Hepatocyte (in vitro differentiated cells): ENCODE data around the gene ZBTB49. TPM values are rescaled to one million over a fixed set of nuclear protein-coding genes. Genes with fewer than 3 reads are reported as not detected.

Experiments used
- DNase-seq: peaks from one replicate; pipeline ENCODE4 v3.0.0-alpha.2; 2016; ENCODE audit warnings: low spot score
- H2AFZ ChIP-seq: fragments of 200-600 bp; sonication (generic); 2 replicates; pipeline ENCODE4 v1.6.0; 2016; ENCODE audit warnings: antibody characterized with exemption, mild to moderate bottlenecking
- H3K27ac ChIP-seq: fragments of 200-600 bp; sonication (generic); 2 replicates; pipeline ENCODE4 v1.5.1; 2016; ENCODE audit warnings: mild to moderate bottlenecking
- H3K27me3 ChIP-seq: fragments of 200-600 bp; sonication (generic); 2 replicates; pipeline ENCODE4 v1.6.1; 2016
- H3K36me3 ChIP-seq: fragments of 200-600 bp; sonication (generic); replicated peaks from 2 replicates; pipeline ENCODE4 v1.5.1; 2016; ENCODE audit warnings: low read depth; ENCODE audit not compliant: insufficient read depth
- H3K4me1 ChIP-seq: fragments of 200-600 bp; sonication (generic); 2 replicates; pipeline ENCODE4 v1.5.1; 2016; ENCODE audit warnings: mild to moderate bottlenecking, moderate library complexity; ENCODE audit not compliant: insufficient read depth
- H3K4me2 ChIP-seq: fragments of 200-600 bp; sonication (generic); 2 replicates; pipeline ENCODE4 v1.6.0; 2016
- H3K4me3 ChIP-seq: fragments of 200-600 bp; sonication (generic); 2 replicates; pipeline ENCODE4 v1.5.1; 2016; ENCODE audit warnings: mild to moderate bottlenecking
- H3K79me2 ChIP-seq: fragments of 200-600 bp; sonication (generic); 2 replicates; pipeline ENCODE4 v1.6.0; 2017; ENCODE audit warnings: mild to moderate bottlenecking
- H3K9me2 ChIP-seq: fragments of 200-600 bp; sonication (generic); replicated peaks from 2 replicates; pipeline ENCODE4 v1.6.0; 2017; ENCODE audit warnings: mild to moderate bottlenecking; ENCODE audit not compliant: insufficient read depth
- H3K9me3 ChIP-seq: fragments of 200-600 bp; sonication (generic); 2 replicates; pipeline ENCODE4 v1.5.1; 2016; ENCODE audit warnings: low read depth, mild to moderate bottlenecking
- H4K20me1 ChIP-seq: fragments of 200-600 bp; sonication (generic); 2 replicates; pipeline ENCODE4 v1.6.0; 2016; ENCODE audit warnings: mild to moderate bottlenecking; ENCODE audit not compliant: insufficient read depth, poor library complexity, severe bottlenecking
- CTCF ChIP-seq: fragments of 200-600 bp; sonication (generic); IDR thresholded peaks from 2 replicates; pipeline ENCODE4 v1.5.1; 2016; ENCODE audit warnings: antibody characterized with exemption, mild to moderate bottlenecking; ENCODE audit not compliant: poor library complexity
- EZH2 ChIP-seq: fragments of 200-600 bp; sonication (generic); IDR thresholded peaks from 2 replicates; pipeline ENCODE4 v1.6.1; 2016; ENCODE audit warnings: antibody characterized with exemption, mild to moderate bottlenecking, borderline replicate concordance
- EZH2phosphoT487 ChIP-seq: fragments of 200-600 bp; sonication (generic); IDR thresholded peaks from one replicate; pipeline ENCODE4 v1.6.1; 2018; ENCODE audit warnings: antibody characterized with exemption, mild to moderate bottlenecking, low read depth, moderate library complexity; ENCODE audit not compliant: unreplicated experiment, severe bottlenecking
- WGBS: methylation state at CpG from one replicate; pipeline ENCODE4 v1.1.6; 2016; ENCODE audit warnings: low lambda C conversion rate; ENCODE audit errors: missing lambda C conversion rate; 5-methylcytosine and 5-hydroxymethylcytosine counted together
- polyA plus RNA-seq: library from polyadenylated mRNA; unstranded; fragments of >200 nt; fragmentation: Nextera tagmentation; extraction: Ambion mirVana; gene quantifications from 2 replicates; pipeline ENCODE4 v1.2.1, GENCODE V29; 2016
- total RNA-seq: library from RNA; depleted of rRNA; stranded (reverse); fragments of >200 nt; gene quantifications from 2 replicates; pipeline ENCODE4 v1.2.3, GENCODE V29; 2014

Gene ZBTB49
- total and polyA plus RNA-seq, 2 experiments from 2014 or later, result 2.2 to 3.3 TPM

- H3K36me3 ChIP-seq, result no peaks in the 10 kb centered on the region
- no peak overlapping the region for H3K4me3 ChIP-seq
- 32% methylated on average over 21 of the region's 21 CpGs for WGBS
- no peaks in the 10 kb centered on the region for H3K9me2 ChIP-seq
- no peaks in the 10 kb centered on the region for H4K20me1 ChIP-seq
- H3K27ac ChIP-seq, result no peak overlapping the region
- H3K27me3 ChIP-seq, result no peaks in the 10 kb centered on the region
- no peak overlapping the region for H2AFZ ChIP-seq
- H3K4me2 ChIP-seq, result peak overlapping the region; percentile 33
- no peaks in the 10 kb centered on the region for H3K4me1 ChIP-seq
- DNase-seq, result peak; percentile 70
- H3K9me3 ChIP-seq, result no peaks in the 10 kb centered on the region
- no peak for TF ChIP-seq EZH2
- no peak for TF ChIP-seq CTCF
- TF ChIP-seq EZH2phosphoT487, result no peak
- no peaks in the 10 kb centered on the region for H3K79me2 ChIP-seq
These were observed 49.5 kb downstream of the ZBTB49 start for GRCh38 chr4:4339504-4340085.

- Histone ChIP-seq H3K4me1 (no peaks in the 10 kb centered on the region), H3K4me2 (no peak overlapping the region), H3K36me3 (no peaks in the 10 kb centered on the region), H2AFZ (no peak overlapping the region), H3K4me3 (no peak overlapping the region), H3K9me3 (no peaks in the 10 kb centered on the region), H3K79me2 (no peaks in the 10 kb centered on the region), H3K27me3 (no peaks in the 10 kb centered on the region), H3K27ac (no peak overlapping the region), H3K9me2 (no peaks in the 10 kb centered on the region), H4K20me1 (no peaks in the 10 kb centered on the region)
- DNase-seq, result no peak
- WGBS, result 89% methylated on average over 9 of the region's 9 CpGs
- TF ChIP-seq CTCF (no peak), EZH2 (no peak), EZH2phosphoT487 (no peak)
These were observed 52.0 kb downstream of the ZBTB49 start for GRCh38 chr4:4341861-4342650.

GRCh38 chr4:4343038-4343437, 53.0 kb downstream of the ZBTB49 start:
- H3K36me3 ChIP-seq, result no peaks in the 10 kb centered on the region
- H3K4me1 ChIP-seq, result no peaks in the 10 kb centered on the region
- H3K4me2 ChIP-seq, result no peak overlapping the region
- H3K79me2 ChIP-seq, result no peaks in the 10 kb centered on the region
- no peaks in the 10 kb centered on the region for H3K9me3 ChIP-seq
- WGBS, result 79% methylated on average over 5 of the region's 5 CpGs
- no peaks in the 10 kb centered on the region for H4K20me1 ChIP-seq
- no peak overlapping the region for H2AFZ ChIP-seq
- DNase-seq, result no peak
- H3K9me2 ChIP-seq, result no peaks in the 10 kb centered on the region
- H3K27me3 ChIP-seq, result no peaks in the 10 kb centered on the region
- H3K27ac ChIP-seq, result no peak overlapping the region
- H3K4me3 ChIP-seq, result no peak overlapping the region
- TF ChIP-seq EZH2phosphoT487, result no peak
- no peak for TF ChIP-seq EZH2
- TF ChIP-seq CTCF, result no peak
